HG02970 (cell line): ENCODE results near the gene PROKR2.

Experiments
- ATAC-seq: cut with Tn5 transposase; IDR thresholded peaks from one replicate; pipeline ENCODE4 v1.9.1; 2021; ENCODE audit warnings: mild to moderate bottlenecking, moderate library complexity, moderate number of reproducible peaks; ENCODE audit not compliant: unreplicated experiment, low FRiP score

Gene PROKR2

DNA sequence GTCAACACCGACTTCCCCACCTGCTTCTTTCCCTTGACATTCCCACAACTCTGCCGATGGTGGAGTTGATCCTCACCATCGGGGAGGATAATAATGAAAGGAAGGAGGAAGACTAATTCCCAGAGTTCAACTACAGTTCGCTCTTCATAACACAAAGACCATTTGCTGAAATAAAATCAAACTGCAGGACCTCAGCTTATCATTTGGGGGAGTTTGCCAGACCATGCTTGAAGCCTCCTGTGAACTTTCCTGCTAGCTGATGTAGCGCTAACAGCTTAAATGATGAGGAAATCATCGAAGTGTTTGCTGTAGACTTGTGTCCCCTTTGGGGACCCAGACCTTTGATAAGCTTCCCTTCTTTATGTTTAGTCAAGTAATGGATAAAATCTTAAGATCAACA is 26.2 kb downstream of the PROKR2 start:
- no peak for ATAC-seq

DNA sequence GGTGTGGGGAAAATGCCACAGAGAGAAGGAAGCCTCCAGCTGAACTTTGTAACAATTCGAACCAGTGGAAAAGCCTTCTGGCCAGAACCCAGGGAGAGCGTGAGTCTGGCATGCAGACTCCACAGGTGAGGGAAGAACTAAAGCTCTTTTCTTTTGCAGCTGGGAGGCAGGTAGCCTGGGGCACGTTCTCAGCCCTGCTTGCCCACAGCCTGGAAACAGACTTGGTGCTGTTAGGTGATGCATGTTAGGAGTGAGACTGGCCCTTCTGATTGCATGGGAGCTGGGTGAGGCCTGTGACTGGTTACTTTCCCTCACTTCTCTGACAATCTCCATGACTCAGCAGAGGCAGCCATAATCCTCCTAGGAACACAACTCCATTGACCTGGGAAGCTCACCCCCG is 34.2 kb downstream of the PROKR2 start:
- no peak for ATAC-seq

DNA sequence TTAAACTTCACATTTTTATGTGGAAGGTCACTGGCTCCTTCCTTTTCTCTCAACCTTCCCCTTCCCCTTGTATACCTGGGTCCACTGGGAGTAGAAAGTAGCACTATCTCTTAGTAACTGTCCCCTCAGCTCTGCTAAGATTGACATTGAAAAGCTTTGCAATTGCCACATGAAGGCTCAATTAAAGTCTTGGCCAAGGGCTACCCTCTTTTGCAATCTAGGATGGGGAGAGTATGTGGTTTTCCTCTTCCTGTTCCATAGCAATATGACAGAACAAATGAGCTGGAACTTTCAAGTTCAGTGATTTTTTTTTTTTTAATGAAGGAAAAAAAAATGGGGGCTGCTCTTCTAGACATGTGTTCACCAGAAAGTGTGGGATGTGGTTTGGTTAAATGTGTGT is 37.1 kb downstream of the PROKR2 start:
- ATAC-seq = no peak

DNA sequence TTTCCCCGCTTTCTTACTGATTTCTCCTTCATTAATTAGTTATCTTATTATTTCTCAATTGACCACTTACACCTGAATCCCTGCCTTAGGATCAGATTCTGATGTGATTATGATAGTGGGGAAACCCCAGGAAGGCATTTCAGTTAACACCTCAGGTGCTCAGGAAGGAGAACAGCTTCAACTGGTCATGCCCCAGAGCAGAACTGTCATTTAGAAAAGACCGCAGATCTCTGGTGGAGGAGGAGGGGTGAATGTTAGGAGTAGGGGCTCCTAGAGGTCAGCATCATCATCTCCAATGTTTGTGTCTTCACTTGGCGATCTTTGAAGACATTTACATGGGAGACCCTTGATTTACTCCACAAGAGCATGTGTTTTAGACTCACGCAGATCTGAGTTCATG is 44.5 kb downstream of the PROKR2 start:
- ATAC-seq = no peak

DNA sequence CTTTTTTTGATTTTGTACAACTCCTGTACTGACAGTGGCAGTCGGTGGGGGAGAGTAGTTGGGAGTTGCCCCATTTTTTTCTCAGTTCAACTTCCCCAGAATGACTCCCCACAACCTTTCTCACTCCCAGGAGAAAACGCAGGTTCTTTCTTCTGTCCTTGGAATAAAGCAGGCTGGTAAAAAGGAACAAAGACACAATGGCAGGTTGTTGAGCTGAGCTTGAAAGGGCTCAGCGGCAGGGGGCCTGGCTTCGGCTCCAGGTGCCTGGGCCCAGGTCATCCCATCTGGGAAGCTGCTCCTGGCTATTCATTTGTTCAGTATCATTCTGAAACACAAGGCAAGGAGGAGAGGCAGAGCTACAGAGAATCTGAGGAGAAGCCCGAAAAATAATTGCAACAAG is 46.2 kb downstream of the PROKR2 start:
- ATAC-seq = no peak

DNA sequence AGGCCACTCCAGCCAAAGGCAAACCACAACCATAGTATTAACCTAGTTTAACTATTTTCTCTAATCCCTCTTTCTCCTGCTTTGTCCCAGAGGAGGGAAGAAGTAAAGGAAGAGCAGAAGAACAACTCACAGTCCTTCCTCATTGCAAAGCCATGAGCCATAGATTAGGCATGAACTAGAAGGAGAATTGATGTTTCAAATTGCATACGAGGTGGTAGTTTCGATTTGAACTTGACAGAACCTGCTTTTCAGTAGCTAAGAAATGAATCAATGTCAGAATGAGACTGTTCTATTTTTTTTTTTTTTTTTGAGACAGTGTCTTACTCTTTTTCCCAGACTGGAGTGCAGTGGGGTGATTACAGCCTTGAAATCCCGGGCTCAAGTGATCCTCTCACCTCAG is 48.3 kb downstream of the PROKR2 start:
- no peak for ATAC-seq

DNA sequence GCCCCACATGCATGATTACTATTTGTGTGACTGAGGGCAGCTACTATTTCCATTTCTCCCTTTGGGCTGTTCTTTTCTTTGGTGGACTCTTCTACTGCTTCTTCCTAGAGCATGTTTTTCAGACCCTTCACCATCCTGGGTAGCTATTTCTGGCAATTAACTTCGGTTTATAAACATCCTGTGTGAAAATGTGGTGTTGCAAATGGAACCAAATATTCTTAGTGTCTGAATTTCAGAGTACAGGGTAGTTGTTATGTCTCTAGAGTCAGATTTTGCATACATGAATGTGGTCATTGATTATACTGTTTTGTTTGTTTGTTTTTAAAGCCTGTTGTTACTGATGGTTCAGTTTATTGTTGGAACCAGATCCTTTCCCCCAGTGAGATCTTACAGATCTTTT is 49.7 kb downstream of the PROKR2 start:
- no peak for ATAC-seq
